WERI-Rb-1 (cell line): Measurements from ENCODE around the gene CHST15.
A peak's percentile ranks its signal among the peaks of the same experiment; 100 is the strongest.

ENCODE experiments used
- DNase-seq: peaks from one replicate; pipeline ENCODE4 v3.0.0-alpha.2; 2020
- H3K27ac ChIP-seq: fragments of 250-450 bp; sonication (Bioruptor Pico); 2 replicates; pipeline ENCODE4 v1.5.1; 2020; ENCODE audit warnings: mild to moderate bottlenecking, moderate library complexity
- H3K27me3 ChIP-seq: fragments of 250-450 bp; sonication (Bioruptor Pico); 2 replicates; pipeline ENCODE4 v1.5.1; 2021; ENCODE audit warnings: mild to moderate bottlenecking, low read depth, moderate library complexity; ENCODE audit not compliant: insufficient read depth, severe bottlenecking
- H3K36me3 ChIP-seq: fragments of 250-450 bp; sonication (Bioruptor Pico); 2 replicates; pipeline ENCODE4 v1.5.1; 2020; ENCODE audit warnings: mild to moderate bottlenecking, moderate library complexity
- H3K4me3 ChIP-seq: 2 replicates; pipeline ENCODE4 v1.5.1; 2011; ENCODE audit warnings: low read depth, mild to moderate bottlenecking, control low read depth, low read length
- H3K9me3 ChIP-seq: fragments of 250-450 bp; sonication (Bioruptor Pico); 2 replicates; pipeline ENCODE4 v1.5.1; 2021; ENCODE audit warnings: mild to moderate bottlenecking, moderate library complexity; ENCODE audit not compliant: severe bottlenecking
- TF ChIP-seq, protein P1 (sequence below): IDR thresholded peaks from 2 replicates; pipeline ENCODE4 v1.5.1; 2011; ENCODE audit warnings: low read depth, mild to moderate bottlenecking, control low read depth, inconsistent platforms, low read length

The CHST15 gene

DNA sequence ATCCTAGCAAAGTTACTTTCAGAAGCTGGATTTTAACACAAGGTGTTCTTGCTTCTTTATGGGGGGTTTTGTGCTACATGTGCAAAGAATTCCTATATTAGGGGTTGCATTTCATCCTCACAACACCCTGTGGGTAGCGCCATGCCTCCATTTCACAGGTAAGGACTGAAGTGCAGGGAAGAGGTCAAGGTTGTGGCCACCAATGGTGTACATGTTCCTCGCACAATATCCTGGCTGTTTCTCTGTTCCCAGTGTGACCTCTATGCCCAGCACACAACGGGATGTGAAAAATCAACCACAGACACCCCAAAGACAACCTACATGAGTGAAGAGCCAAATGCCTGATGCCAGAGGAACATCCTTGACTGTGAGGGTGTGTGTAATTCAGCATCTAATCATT, 80.8 kb downstream of the CHST15 start:
- H3K9me3 ChIP-seq: no peaks in the 10 kb centered on the region
- H3K4me3 ChIP-seq: no peak overlapping the region
- no peak overlapping the region for H3K27ac ChIP-seq
- H3K27me3 ChIP-seq: no peaks in the 10 kb centered on the region
- no peak for DNase-seq
- TF ChIP-seq, protein P1, sequence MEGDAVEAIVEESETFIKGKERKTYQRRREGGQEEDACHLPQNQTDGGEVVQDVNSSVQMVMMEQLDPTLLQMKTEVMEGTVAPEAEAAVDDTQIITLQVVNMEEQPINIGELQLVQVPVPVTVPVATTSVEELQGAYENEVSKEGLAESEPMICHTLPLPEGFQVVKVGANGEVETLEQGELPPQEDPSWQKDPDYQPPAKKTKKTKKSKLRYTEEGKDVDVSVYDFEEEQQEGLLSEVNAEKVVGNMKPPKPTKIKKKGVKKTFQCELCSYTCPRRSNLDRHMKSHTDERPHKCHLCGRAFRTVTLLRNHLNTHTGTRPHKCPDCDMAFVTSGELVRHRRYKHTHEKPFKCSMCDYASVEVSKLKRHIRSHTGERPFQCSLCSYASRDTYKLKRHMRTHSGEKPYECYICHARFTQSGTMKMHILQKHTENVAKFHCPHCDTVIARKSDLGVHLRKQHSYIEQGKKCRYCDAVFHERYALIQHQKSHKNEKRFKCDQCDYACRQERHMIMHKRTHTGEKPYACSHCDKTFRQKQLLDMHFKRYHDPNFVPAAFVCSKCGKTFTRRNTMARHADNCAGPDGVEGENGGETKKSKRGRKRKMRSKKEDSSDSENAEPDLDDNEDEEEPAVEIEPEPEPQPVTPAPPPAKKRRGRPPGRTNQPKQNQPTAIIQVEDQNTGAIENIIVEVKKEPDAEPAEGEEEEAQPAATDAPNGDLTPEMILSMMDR: no peak
- H3K36me3 ChIP-seq: no peaks in the 10 kb centered on the region

DNA sequence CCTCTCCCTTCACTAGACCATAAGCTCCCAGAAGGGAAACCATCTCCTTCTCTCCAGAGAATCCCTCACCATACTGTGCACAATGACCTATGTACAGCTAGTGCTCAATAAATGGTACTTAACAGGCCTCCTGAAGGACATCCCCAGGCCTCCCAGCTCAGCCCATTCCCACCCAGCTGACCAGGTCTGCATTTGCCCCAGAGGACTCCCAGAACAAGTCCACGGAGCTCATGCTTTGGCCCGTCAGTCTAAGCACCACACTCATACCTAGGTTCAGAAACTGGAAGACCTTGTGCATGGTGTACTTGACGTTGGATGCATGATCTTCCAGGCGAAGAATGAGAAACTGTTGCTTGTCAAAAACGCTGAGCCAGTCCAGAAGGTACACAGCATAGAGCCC, 81.3 kb downstream of the CHST15 start:
- Histone ChIP-seq H3K9me3 (no peaks in the 10 kb centered on the region), H3K27ac (no peak overlapping the region), H3K36me3 (no peaks in the 10 kb centered on the region), H3K4me3 (no peak overlapping the region), H3K27me3 (no peaks in the 10 kb centered on the region)
- TF ChIP-seq, protein P1: no peak
- no peak for DNase-seq

DNA sequence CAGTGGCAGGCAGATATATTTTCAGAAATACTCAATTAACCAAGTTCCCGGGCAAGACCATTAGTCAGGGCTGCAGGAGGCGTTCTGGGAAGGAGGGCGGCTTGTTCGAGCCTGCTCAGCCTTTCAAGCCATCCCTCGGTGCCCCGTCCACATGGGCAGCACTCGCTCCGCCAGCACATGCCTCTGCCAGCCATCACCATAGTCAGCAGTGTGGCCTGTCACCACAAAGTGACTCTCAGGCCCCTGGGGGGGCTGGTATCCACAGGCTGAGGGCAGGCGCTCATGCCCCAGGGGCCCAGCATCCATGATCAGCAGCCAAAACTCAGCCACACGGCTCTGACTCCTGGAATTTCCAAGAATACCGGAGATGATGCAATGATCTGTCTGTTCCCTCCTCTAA, 81.9 kb downstream of the CHST15 start:
- Histone ChIP-seq H3K27me3 (no peaks in the 10 kb centered on the region), H3K4me3 (no peak overlapping the region), H3K27ac (no peak overlapping the region), H3K36me3 (no peaks in the 10 kb centered on the region), H3K9me3 (no peaks in the 10 kb centered on the region)
- no peak for DNase-seq
- TF ChIP-seq, protein P1: no peak

DNA sequence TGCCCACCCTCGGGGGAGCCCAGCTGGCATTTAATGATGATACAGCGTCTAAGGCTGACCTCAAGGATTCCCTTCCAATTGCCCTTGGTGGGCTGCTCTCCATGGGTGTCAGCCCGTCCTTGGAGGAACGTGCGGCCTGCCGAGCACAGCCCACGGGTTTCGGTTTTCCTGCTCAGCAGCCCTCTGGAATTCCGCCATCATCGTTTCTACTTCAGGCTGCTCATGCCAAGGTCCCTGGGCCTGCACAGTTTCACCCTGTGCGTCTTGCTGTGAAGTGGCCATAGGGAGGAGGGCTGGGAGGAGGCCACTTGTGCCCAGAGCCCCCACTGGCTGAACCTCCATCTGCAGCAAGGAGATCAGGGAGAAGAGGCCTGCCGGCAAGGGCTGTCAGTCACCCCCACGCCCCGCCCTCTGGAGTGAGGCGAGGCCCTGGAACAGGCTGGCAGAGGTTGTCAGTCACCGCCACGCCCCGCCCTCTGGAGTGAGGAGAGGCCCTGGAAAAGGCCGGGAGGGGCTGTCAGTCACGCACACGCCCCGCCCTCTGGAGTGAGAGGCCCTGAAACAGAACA, 82.8 kb downstream of the CHST15 start:
- no peaks in the 10 kb centered on the region for H3K9me3 ChIP-seq
- H3K36me3 ChIP-seq: no peaks in the 10 kb centered on the region
- no peak overlapping the region for H3K4me3 ChIP-seq
- H3K27me3 ChIP-seq: no peaks in the 10 kb centered on the region
- TF ChIP-seq, protein P1: no peak
- no peak overlapping the region for H3K27ac ChIP-seq
- peak; percentile 34 for DNase-seq

DNA sequence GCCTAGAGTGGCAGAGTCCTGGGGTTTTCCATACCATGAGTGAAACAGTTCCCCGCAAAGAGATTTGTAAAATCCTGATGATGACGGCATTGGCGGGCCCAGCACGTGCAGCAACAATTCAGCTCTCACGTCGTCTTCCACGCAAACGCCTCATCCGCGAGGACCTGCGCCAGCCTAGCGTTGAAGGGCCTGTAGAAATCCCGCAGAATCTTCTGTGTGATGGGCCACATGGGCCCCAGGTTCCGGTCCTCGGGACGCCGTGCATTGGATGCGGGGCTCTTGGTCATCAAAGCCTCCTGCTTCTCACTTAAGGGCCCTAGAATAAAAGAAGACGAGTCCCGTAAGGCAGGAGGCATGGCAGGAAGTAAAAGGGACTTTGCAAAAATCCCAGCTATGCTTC, 83.4 kb downstream of the CHST15 start:
- Histone ChIP-seq H3K36me3 (no peaks in the 10 kb centered on the region), H3K27ac (no peak overlapping the region), H3K4me3 (no peak overlapping the region), H3K9me3 (no peaks in the 10 kb centered on the region), H3K27me3 (no peaks in the 10 kb centered on the region)
- no peak for DNase-seq
- TF ChIP-seq, protein P1: no peak
